ENCODE results near the gene RNF167. TPM values are rescaled to one million over a fixed set of nuclear protein-coding genes. Genes with fewer than 3 reads are reported as not detected.

The RNF167 gene
- polyA plus RNA-seq, 1 experiment, result 63.1 TPM

GRCh38 chr17:4893721-4894560 lies 46.1 kb upstream of the RNF167 start:
- DNase-seq (ENCODE audit: low read depth, low spot score), result no peak
- TF ChIP-seq, protein P1, sequence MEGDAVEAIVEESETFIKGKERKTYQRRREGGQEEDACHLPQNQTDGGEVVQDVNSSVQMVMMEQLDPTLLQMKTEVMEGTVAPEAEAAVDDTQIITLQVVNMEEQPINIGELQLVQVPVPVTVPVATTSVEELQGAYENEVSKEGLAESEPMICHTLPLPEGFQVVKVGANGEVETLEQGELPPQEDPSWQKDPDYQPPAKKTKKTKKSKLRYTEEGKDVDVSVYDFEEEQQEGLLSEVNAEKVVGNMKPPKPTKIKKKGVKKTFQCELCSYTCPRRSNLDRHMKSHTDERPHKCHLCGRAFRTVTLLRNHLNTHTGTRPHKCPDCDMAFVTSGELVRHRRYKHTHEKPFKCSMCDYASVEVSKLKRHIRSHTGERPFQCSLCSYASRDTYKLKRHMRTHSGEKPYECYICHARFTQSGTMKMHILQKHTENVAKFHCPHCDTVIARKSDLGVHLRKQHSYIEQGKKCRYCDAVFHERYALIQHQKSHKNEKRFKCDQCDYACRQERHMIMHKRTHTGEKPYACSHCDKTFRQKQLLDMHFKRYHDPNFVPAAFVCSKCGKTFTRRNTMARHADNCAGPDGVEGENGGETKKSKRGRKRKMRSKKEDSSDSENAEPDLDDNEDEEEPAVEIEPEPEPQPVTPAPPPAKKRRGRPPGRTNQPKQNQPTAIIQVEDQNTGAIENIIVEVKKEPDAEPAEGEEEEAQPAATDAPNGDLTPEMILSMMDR (IDR thresholded peaks at IDR 0.05; ENCODE audit: low read depth, low read length), result no peak
- CTCF ChIA-PET, result interaction anchor here (0.9 kb wide), 1 partner anchor 106 kb away, joined by 3 read pairs; no protein-coding TSS in a partner anchor
- POLR2A ChIA-PET, result no interaction called here
- Histone ChIP-seq H3K27me3 (ENCODE audit: control insufficient read depth, insufficient read depth, low read length) (no peaks in the 10 kb centered on the region), H3K4me3 (ENCODE audit: low read depth, low read length) (no peak overlapping the region), H3K9me3 (ENCODE audit: control insufficient read depth, insufficient read depth, low read length) (no peaks in the 10 kb centered on the region; the same call in 1 of the 2 replicates), H3K27ac (ENCODE audit: low read depth, low read length) (no peak overlapping the region)

GRCh38 chr17:4895121-4895520 lies 44.9 kb upstream of the RNF167 start:
- DNase-seq (ENCODE audit: low read depth, low spot score), result no peak
- Histone ChIP-seq H3K27ac (ENCODE audit: low read depth, low read length) (no peak overlapping the region), H3K4me3 (ENCODE audit: low read depth, low read length) (no peak overlapping the region), H3K9me3 (ENCODE audit: control insufficient read depth, insufficient read depth, low read length) (peaks cover 7% of the 10 kb centered on the region; the same call in 1 of the 2 replicates), H3K27me3 (ENCODE audit: control insufficient read depth, insufficient read depth, low read length) (no peaks in the 10 kb centered on the region)
- ChIA-PET CTCF (no interaction called here), POLR2A (no interaction called here)
- TF ChIP-seq, protein P1 (IDR thresholded peaks at IDR 0.05; ENCODE audit: low read depth, low read length), result no peak

- ChIA-PET CTCF (interaction anchor here (0.6 kb wide), 1 partner anchor 175 kb away, joined by 3 read pairs; no protein-coding TSS in a partner anchor), POLR2A (interaction anchor here (0.6 kb wide), 1 partner anchor 71 kb away, joined by 4 read pairs; no protein-coding TSS in a partner anchor)
- Histone ChIP-seq H3K27ac (ENCODE audit: low read depth, low read length) (no peak overlapping the region), H3K4me3 (ENCODE audit: low read depth, low read length) (no peak overlapping the region), H3K27me3 (ENCODE audit: control insufficient read depth, insufficient read depth, low read length) (no peaks in the 10 kb centered on the region), H3K9me3 (ENCODE audit: control insufficient read depth, insufficient read depth, low read length) (peaks cover 14% of the 10 kb centered on the region; the same call in 1 of the 2 replicates)
- TF ChIP-seq, protein P1 (IDR thresholded peaks at IDR 0.05; ENCODE audit: low read depth, low read length), result peak; percentile 19
- DNase-seq (ENCODE audit: low read depth, low spot score), result no peak
Observed at GRCh38 chr17:4895657-4896331, 44.3 kb upstream of the RNF167 start.

GRCh38 chr17:4896332-4897197 lies 43.5 kb upstream of the RNF167 start:
- peaks cover 2% of the 10 kb centered on the region for H3K27me3 ChIP-seq (ENCODE audit: control insufficient read depth, insufficient read depth, low read length)

More at GRCh38 chr17:4896332-4897197, 43.5 kb upstream of the RNF167 start:
- POLR2A ChIA-PET, result interaction anchor here (0.6 kb wide), 1 partner anchor 71 kb away, joined by 4 read pairs; no protein-coding TSS in a partner anchor
- Histone ChIP-seq H3K9me3 (ENCODE audit: control insufficient read depth, insufficient read depth, low read length) (peaks cover 22% of the 10 kb centered on the region; the same call in 1 of the 2 replicates), H3K4me3 (ENCODE audit: low read depth, low read length) (no peak overlapping the region), H3K27ac (ENCODE audit: low read depth, low read length) (no peak overlapping the region)
- no peak for DNase-seq (ENCODE audit: low read depth, low spot score)
- TF ChIP-seq, protein P1 (IDR thresholded peaks at IDR 0.05; ENCODE audit: low read depth, low read length), result no peak
- CTCF ChIA-PET, result interaction anchor here (0.6 kb wide), 1 partner anchor 176 kb away, joined by 3 read pairs; no protein-coding TSS in a partner anchor

Data from AG04450 (cell line).